Sigmoid colon (tissue), 4 donors: Measurements from ENCODE around the gene LEMD3.

ENCODE experiments used
- EP300 ChIP-seq, 4 donors: sonication (generic); formaldehyde crosslinking; IDR thresholded peaks; one replicate each; pipeline ENCODE4 v1.6.1; 2017; ENCODE audit warnings: antibody characterized with exemption in 4 of 4
- POLR2A ChIP-seq, 2 donors: fragments of 450-650 bp; IDR thresholded peaks; one replicate each; pipeline ENCODE4 v1.6.1; 2016; ENCODE audit warnings: antibody characterized with exemption in 2 of 2, mild to moderate bottlenecking in 2 of 2, moderate library complexity in 2 of 2
- POLR2AphosphoS5 ChIP-seq, 4 donors: sonication (generic); formaldehyde crosslinking; IDR thresholded peaks; one replicate each; pipeline ENCODE4 v1.6.1; 2017; ENCODE audit warnings: antibody characterized with exemption in 4 of 4
- TF ChIP-seq, protein P1 (sequence below), 4 experiments: fragments of 450-650 bp in 3 of 4; fragments of 200-600 bp in 1 of 4; IDR thresholded peaks; one replicate each; pipeline ENCODE4 v1.5.1; 2016 to 2019; ENCODE audit warnings: antibody characterized with exemption in 4 of 4, mild to moderate bottlenecking in 3 of 4, moderate library complexity in 2 of 4

DNA sequence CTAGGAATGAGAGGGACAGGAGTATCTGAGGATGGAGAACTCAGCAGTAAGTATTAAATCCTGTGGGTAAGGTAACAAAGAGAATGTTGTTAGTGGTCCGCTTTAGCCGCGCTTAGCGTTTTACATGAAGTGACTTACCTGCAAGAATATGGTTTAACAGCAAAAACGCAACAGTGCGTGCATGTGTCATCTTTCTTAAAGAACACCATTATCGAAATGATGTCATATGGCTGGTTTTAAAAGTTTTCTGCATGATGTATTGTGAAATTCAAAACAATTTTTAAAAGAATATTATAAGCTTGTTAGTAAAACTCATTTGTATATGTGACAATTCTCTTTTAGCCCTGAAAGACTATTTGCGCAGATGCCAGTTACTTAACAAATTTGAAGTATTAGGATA lies 1.7 kb downstream of the LEMD3 start:
- TF ChIP-seq, protein P1, sequence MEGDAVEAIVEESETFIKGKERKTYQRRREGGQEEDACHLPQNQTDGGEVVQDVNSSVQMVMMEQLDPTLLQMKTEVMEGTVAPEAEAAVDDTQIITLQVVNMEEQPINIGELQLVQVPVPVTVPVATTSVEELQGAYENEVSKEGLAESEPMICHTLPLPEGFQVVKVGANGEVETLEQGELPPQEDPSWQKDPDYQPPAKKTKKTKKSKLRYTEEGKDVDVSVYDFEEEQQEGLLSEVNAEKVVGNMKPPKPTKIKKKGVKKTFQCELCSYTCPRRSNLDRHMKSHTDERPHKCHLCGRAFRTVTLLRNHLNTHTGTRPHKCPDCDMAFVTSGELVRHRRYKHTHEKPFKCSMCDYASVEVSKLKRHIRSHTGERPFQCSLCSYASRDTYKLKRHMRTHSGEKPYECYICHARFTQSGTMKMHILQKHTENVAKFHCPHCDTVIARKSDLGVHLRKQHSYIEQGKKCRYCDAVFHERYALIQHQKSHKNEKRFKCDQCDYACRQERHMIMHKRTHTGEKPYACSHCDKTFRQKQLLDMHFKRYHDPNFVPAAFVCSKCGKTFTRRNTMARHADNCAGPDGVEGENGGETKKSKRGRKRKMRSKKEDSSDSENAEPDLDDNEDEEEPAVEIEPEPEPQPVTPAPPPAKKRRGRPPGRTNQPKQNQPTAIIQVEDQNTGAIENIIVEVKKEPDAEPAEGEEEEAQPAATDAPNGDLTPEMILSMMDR (IDR thresholded peaks at IDR 0.05), result no peak
- TF ChIP-seq EP300 (IDR thresholded peaks at IDR 0.05), result no peak
- no peak for TF ChIP-seq POLR2A (IDR thresholded peaks at IDR 0.05)
- no peak for TF ChIP-seq POLR2AphosphoS5 (IDR thresholded peaks at IDR 0.05)
